ENCODE measurements around the gene KLF3. TPM values are rescaled to one million over a fixed set of nuclear protein-coding genes. Genes with fewer than 3 reads are reported as not detected.

The KLF3 gene
- total and polyA plus RNA-seq, 9 of the 15 experiments (the other 6 are each of a cell fraction or from before 2014, with no cell fraction given): 9.9 to 47.2 (median 18.1) TPM

DNA sequence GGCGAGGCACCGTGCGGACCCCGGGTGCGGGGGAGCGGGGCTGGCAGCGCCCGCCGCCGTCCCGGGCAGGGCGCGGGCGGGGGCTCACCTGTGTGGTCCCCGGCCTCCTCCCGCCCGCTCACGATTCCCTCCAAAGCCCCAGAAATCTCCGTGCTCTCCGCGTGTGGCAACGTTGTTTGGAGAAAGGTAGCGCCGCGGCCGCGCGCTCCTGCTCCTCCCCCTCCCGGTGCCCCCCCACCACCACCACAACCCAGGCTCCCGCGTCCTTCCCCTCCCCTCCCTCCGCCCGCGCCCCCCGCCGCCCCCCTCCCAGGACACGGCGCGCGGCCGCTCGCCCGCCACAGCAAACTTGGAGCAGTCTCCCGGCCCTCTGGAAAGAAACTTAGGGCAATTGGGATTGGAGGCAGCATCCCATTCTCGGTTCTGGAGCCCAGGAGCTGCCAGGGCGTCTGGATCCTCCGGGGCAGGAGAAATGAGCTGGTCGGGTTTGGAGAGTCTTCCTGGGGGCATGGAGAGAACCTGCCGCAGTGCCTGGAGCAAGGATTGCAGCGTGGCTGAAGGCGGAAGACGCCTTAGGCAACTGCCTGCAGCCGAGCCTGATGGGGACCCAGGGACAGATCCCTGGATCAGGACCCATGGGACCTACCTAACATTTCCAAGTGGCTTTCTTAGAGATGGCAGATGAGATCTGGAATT lies 855 bp downstream of the KLF3 start (continued):
- TF ChIP-seq, protein P1, sequence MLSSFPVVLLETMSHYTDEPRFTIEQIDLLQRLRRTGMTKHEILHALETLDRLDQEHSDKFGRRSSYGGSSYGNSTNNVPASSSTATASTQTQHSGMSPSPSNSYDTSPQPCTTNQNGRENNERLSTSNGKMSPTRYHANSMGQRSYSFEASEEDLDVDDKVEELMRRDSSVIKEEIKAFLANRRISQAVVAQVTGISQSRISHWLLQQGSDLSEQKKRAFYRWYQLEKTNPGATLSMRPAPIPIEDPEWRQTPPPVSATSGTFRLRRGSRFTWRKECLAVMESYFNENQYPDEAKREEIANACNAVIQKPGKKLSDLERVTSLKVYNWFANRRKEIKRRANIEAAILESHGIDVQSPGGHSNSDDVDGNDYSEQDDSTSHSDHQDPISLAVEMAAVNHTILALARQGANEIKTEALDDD (IDR thresholded peaks at IDR 0.05): no peak
- TF ChIP-seq, protein P2, sequence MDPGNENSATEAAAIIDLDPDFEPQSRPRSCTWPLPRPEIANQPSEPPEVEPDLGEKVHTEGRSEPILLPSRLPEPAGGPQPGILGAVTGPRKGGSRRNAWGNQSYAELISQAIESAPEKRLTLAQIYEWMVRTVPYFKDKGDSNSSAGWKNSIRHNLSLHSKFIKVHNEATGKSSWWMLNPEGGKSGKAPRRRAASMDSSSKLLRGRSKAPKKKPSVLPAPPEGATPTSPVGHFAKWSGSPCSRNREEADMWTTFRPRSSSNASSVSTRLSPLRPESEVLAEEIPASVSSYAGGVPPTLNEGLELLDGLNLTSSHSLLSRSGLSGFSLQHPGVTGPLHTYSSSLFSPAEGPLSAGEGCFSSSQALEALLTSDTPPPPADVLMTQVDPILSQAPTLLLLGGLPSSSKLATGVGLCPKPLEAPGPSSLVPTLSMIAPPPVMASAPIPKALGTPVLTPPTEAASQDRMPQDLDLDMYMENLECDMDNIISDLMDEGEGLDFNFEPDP (CRISPR knock-in tag; IDR thresholded peaks at IDR 0.05): no peak
- TF ChIP-seq POLR2AphosphoS2 (IDR thresholded peaks at IDR 0.05; ENCODE audit: low read length) (no peak), KAT8 (IDR thresholded peaks at IDR 0.05; ENCODE audit: low read depth) (no peak), NONO (IDR thresholded peaks at IDR 0.05; ENCODE audit: low read depth in 2 of 2, low read length in 1 of 2) (no peak), HSF4 (CRISPR knock-in tag; IDR thresholded peaks at IDR 0.05; ENCODE audit: borderline replicate concordance) (no peak), CBX2 (IDR thresholded peaks at IDR 0.05; ENCODE audit: insufficient read depth, low read length, poor library complexity, severe bottlenecking) (no peak), SETDB1 (IDR thresholded peaks at IDR 0.05; ENCODE audit: low read length) (no peak), TEAD2 (tag; IDR thresholded peaks at IDR 0.05) (no peak), SP2 (IDR thresholded peaks at IDR 0.05; ENCODE audit: extremely low read depth, low read depth, low read length, poor library complexity, severe bottlenecking) (no peak), TEAD1 (CRISPR knock-in tag; IDR thresholded peaks at IDR 0.05) (peak in 1 of 2 experiments; percentile 2; a peak in 1 of 4 replicates), TAL1 (IDR thresholded peaks at IDR 0.05) (no peak), ZNF143 (CRISPR knock-in tag; IDR thresholded peaks at IDR 0.05) (no peak)
- TF ChIP-seq, protein P3, sequence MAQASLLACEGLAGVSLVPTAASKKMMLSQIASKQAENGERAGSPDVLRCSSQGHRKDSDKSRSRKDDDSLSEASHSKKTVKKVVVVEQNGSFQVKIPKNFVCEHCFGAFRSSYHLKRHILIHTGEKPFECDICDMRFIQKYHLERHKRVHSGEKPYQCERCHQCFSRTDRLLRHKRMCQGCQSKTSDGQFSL (CRISPR knock-in tag; IDR thresholded peaks at IDR 0.05): peak; percentile 91
- TF ChIP-seq, protein P3 (tag; IDR thresholded peaks at IDR 0.05): peak in 1 of 2 experiments; percentile 96; a peak in 2 of 4 replicates
- TF ChIP-seq, protein P4, sequence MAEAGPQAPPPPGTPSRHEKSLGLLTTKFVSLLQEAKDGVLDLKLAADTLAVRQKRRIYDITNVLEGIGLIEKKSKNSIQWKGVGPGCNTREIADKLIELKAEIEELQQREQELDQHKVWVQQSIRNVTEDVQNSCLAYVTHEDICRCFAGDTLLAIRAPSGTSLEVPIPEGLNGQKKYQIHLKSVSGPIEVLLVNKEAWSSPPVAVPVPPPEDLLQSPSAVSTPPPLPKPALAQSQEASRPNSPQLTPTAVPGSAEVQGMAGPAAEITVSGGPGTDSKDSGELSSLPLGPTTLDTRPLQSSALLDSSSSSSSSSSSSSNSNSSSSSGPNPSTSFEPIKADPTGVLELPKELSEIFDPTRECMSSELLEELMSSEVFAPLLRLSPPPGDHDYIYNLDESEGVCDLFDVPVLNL (CRISPR knock-in tag; IDR thresholded peaks at IDR 0.05; ENCODE audit: low read depth): no peak
- TF ChIP-seq, protein P5, sequence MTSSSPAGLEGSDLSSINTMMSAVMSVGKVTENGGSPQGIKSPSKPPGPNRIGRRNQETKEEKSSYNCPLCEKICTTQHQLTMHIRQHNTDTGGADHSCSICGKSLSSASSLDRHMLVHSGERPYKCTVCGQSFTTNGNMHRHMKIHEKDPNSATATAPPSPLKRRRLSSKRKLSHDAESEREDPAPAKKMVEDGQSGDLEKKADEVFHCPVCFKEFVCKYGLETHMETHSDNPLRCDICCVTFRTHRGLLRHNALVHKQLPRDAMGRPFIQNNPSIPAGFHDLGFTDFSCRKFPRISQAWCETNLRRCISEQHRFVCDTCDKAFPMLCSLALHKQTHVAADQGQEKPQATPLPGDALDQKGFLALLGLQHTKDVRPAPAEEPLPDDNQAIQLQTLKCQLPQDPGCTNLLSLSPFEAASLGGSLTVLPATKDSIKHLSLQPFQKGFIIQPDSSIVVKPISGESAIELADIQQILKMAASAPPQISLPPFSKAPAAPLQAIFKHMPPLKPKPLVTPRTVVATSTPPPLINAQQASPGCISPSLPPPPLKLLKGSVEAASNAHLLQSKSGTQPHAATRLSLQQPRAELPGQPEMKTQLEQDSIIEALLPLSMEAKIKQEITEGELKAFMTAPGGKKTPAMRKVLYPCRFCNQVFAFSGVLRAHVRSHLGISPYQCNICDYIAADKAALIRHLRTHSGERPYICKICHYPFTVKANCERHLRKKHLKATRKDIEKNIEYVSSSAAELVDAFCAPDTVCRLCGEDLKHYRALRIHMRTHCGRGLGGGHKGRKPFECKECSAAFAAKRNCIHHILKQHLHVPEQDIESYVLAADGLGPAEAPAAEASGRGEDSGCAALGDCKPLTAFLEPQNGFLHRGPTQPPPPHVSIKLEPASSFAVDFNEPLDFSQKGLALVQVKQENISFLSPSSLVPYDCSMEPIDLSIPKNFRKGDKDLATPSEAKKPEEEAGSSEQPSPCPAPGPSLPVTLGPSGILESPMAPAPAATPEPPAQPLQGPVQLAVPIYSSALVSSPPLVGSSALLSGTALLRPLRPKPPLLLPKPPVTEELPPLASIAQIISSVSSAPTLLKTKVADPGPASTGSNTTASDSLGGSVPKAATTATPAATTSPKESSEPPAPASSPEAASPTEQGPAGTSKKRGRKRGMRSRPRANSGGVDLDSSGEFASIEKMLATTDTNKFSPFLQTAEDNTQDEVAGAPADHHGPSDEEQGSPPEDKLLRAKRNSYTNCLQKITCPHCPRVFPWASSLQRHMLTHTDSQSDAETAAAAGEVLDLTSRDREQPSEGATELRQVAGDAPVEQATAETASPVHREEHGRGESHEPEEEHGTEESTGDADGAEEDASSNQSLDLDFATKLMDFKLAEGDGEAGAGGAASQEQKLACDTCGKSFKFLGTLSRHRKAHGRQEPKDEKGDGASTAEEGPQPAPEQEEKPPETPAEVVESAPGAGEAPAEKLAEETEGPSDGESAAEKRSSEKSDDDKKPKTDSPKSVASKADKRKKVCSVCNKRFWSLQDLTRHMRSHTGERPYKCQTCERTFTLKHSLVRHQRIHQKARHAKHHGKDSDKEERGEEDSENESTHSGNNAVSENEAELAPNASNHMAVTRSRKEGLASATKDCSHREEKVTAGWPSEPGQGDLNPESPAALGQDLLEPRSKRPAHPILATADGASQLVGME (CRISPR knock-in tag; IDR thresholded peaks at IDR 0.05): no peak

Measured in K562 (cell line).